Right lobe of liver (tissue), 6 donors: ENCODE results near the gene RAB3IL1. TPM values are rescaled to one million over a fixed set of nuclear protein-coding genes. Genes with fewer than 3 reads are reported as not detected.
A peak's percentile ranks its signal among the peaks of the same experiment; 100 is the strongest.

Experiments used
- ATAC-seq, 4 donors: fragments of 200-7000 bp; cut with Tn5 transposase; one replicate each; pipeline ENCODE4 v1.9.1; 2020; ENCODE audit warnings: mild to moderate bottlenecking in 4 of 4, moderate library complexity in 4 of 4
- DNase-seq, 3 donors: peaks; one replicate each; pipeline ENCODE4 v3.0.0-alpha.2; 2020
- H3K27ac ChIP-seq, 3 donors: fragments of 200-600 bp; one replicate each; pipeline ENCODE4 v1.8.0; 2022
- H3K27me3 ChIP-seq, 2 donors: fragments of 200-600 bp; one replicate each; pipeline ENCODE4 v1.8.0; 2022
- H3K36me3 ChIP-seq, 4 donors: fragments of 200-600 bp; sonication (generic) in 1 of 4; one replicate each; pipeline versions ENCODE4 v1.5.1 to v1.8.0; 2017 to 2022; ENCODE audit warnings: control low read depth in 1 of 4
- H3K4me1 ChIP-seq, 4 donors: fragments of 200-600 bp; sonication (generic) in 1 of 4; one replicate each; pipeline versions ENCODE4 v1.5.1 to v1.8.0; 2017 to 2022; ENCODE audit warnings: control low read depth in 1 of 4
- H3K4me3 ChIP-seq, 3 donors: fragments of 200-600 bp; one replicate each; pipeline ENCODE4 v1.8.0; 2022
- H3K9me3 ChIP-seq, 4 donors: fragments of 200-600 bp; sonication (generic) in 1 of 4; one replicate each; pipeline versions ENCODE4 v1.5.1 to v1.8.0; 2017 to 2022; ENCODE audit warnings: control low read depth in 1 of 4
- POLR2A ChIP-seq: fragments of 450-650 bp; IDR thresholded peaks from one replicate; pipeline ENCODE4 v1.6.1; 2017; ENCODE audit warnings: antibody characterized with exemption, mild to moderate bottlenecking
- WGBS: methylation state at CpG from one replicate; pipeline ENCODE4 v1.1.6; 2018; ENCODE audit warnings: low coverage, low lambda C conversion rate; ENCODE audit not compliant: insufficient coverage; ENCODE audit errors: missing lambda C conversion rate; 5-methylcytosine and 5-hydroxymethylcytosine counted together
- intact Hi-C, 2 donors: fragments of 100-400 bp; cut with DNase I; formaldehyde crosslinking; loops; one replicate each; pipeline versions ENCODE4 v1.11.2 to v1.14.1; 2022
- total RNA-seq, 6 experiments: library from RNA; depleted of rRNA in 2 of 6; stranded (reverse); fragments of >200 nt in 2 of 6; fragmentation: NEBNext Ultra II Directional in 3 of 6; extraction: Animal tissue kit (Norgen Biotek cat#: 25700) in 3 of 6; gene quantifications; one replicate each; pipeline versions ENCODE4 v1.1.0 to v1.2.4, GENCODE V29; 2016 to 2023
- TF ChIP-seq, protein P1 (sequence below), 4 donors: fragments of 200-600 bp in 3 of 4; fragments of 450-650 bp in 1 of 4; IDR thresholded peaks; one replicate each; pipeline versions ENCODE4 v1.5.1 to v1.8.0; 2016 to 2022; ENCODE audit warnings: antibody characterized with exemption in 4 of 4, mild to moderate bottlenecking in 2 of 4
- donor health status: DM: no; HTN: yes; CAD: no.
- donor health status: DM: no; HTN: no; CAD: no.
- donor health status: DM: no; HTN: no; CAD: no.
- donor health status: DM: no; HTN: yes; CAD: no.
- donor health status: DM: no; HTN: yes; CAD: no.

RAB3IL1 gene
- total RNA-seq, 6 experiments from 2014 or later, result 3.2 to 9.1 (median 4.2) TPM

DNA sequence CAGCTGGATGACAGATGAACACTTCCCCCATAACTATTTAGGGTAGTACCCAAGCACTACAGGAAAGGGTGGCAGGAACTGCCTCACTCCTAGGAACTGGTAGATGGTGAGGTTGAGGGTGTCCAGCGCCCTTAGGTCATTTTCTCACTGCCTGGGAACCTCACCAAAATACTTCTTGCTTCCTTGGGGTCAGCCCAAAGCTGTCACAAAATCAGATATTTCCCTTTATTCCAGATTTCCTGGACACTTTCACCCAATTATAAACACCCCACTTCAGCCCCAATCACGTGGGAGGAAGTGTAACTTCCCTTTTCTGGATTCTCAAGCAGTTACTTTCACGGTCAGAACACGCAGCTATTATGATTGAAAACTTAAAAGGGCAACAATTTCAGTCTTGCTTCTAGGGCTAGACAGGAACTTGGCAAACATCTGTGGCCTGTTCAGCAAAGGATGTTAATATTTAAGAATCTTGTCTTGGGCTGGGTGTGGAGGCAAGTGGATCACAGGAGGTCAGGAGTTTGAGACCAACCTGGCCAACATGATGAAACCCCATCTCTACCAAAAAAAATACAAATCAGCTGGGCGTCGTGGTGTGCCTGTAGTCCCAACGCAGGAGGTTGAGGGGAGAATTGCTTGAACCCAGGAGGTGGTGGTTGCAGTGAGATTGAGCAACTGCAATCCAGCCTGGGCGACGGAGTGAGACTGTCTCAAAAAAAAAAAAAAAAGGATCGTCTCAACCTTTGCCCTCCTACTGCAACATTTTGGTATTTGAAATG lies 46.1 kb upstream of the RAB3IL1 start:
- peaks cover 0 to 28% (median 14%) of the 10 kb centered on the region in 4 donors for H3K36me3 ChIP-seq
- WGBS, result 24% methylated on average over 9 of the region's 10 CpGs
- peak; percentile 49 for TF ChIP-seq POLR2A
- TF ChIP-seq, protein P1, sequence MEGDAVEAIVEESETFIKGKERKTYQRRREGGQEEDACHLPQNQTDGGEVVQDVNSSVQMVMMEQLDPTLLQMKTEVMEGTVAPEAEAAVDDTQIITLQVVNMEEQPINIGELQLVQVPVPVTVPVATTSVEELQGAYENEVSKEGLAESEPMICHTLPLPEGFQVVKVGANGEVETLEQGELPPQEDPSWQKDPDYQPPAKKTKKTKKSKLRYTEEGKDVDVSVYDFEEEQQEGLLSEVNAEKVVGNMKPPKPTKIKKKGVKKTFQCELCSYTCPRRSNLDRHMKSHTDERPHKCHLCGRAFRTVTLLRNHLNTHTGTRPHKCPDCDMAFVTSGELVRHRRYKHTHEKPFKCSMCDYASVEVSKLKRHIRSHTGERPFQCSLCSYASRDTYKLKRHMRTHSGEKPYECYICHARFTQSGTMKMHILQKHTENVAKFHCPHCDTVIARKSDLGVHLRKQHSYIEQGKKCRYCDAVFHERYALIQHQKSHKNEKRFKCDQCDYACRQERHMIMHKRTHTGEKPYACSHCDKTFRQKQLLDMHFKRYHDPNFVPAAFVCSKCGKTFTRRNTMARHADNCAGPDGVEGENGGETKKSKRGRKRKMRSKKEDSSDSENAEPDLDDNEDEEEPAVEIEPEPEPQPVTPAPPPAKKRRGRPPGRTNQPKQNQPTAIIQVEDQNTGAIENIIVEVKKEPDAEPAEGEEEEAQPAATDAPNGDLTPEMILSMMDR (IDR thresholded peaks at IDR 0.05), result no peak
- no peak overlapping the region for H3K4me3 ChIP-seq
- peaks cover 0 to 42% (median 12%) of the 10 kb centered on the region in 4 donors for H3K4me1 ChIP-seq
- intact Hi-C loops, result no loop called here
- ATAC-seq (peak; percentile 1 to 4 (median 2)), DNase-seq (peak in 2 of 3 donors; percentile 20 to 51)
- H3K9me3 ChIP-seq, result no peaks in the 10 kb centered on the region
- H3K27me3 ChIP-seq, result no peaks in the 10 kb centered on the region
- H3K27ac ChIP-seq, result peak overlapping the region; percentile 5 to 93 (median 93)

DNA sequence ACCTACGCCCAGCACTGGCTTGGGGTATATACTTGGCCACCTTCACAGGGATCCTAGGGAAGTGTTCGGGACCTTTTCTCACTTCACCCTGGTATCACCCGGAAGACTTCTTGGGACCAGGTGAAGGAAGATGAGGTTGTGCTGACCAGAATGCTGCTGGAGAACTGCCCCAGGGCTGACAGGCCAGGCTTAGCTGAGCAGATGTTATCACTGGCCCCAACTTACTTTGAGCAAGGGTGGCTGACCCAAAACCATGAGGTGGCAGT lies 45.6 kb upstream of the RAB3IL1 start:
- peaks cover 0 to 28% (median 14%) of the 10 kb centered on the region in 4 donors for H3K36me3 ChIP-seq
- peak overlapping the region; percentile 5 to 93 (median 93) for H3K27ac ChIP-seq
- intact Hi-C loops, result no loop called here
- DNase-seq (peak in 1 of 3 donors; percentile 34), ATAC-seq (no peak)
- no peak overlapping the region for H3K4me3 ChIP-seq
- peaks cover 0 to 40% (median 11%) of the 10 kb centered on the region in 4 donors for H3K4me1 ChIP-seq
- TF ChIP-seq, protein P1 (IDR thresholded peaks at IDR 0.05), result no peak
- no peak for TF ChIP-seq POLR2A
- H3K27me3 ChIP-seq, result no peaks in the 10 kb centered on the region
- no peaks in the 10 kb centered on the region for H3K9me3 ChIP-seq
- WGBS, result 60% methylated on average over 1 of the region's 3 CpGs

DNA sequence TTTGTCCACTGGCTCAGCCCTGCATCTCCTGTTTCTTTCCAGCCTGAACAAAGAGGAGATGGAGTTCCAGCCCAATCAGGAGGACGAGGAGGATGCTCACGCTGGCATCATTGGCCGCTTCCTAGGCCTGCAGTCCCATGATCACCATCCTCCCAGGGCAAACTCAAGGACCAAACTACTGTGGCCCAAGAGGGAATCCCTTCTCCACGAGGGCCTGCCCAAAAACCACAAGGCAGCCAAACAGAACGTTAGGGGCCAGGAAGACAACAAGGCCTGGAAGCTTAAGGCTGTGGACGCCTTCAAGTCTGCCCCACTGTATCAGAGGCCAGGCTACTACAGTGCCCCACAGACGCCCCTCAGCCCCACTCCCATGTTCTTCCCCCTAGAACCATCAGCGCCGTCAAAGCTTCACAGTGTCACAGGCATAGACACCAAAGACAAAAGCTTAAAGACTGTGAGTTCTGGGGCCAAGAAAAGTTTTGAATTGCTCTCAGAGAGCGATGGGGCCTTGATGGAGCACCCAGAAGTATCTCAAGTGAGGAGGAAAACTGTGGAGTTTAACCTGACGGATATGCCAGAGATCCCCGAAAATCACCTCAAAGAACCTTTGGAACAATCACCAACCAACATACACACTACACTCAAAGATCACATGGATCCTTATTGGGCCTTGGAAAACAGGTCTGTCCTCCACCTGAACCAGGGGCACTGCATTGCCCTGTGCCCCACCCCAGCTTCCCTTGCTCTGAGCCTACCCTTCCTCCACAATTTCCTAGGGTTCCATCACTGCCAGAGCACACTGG lies 45.0 kb upstream of the RAB3IL1 start:
- Histone ChIP-seq H3K4me1 (peaks cover 0 to 40% (median 11%) of the 10 kb centered on the region in 4 donors), H3K27me3 (no peaks in the 10 kb centered on the region), H3K27ac (peak overlapping the region; percentile 5 to 93 (median 93)), H3K36me3 (peaks cover 0 to 28% (median 14%) of the 10 kb centered on the region in 4 donors), H3K4me3 (no peak overlapping the region), H3K9me3 (no peaks in the 10 kb centered on the region)
- TF ChIP-seq, protein P1 (IDR thresholded peaks at IDR 0.05), result no peak
- no peak for TF ChIP-seq POLR2A
- intact Hi-C loops, result no loop called here
- DNase-seq (peak in 2 of 3 donors; percentile 11 to 43), ATAC-seq (no peak)
- WGBS, result 63% methylated on average over 3 of the region's 12 CpGs

DNA sequence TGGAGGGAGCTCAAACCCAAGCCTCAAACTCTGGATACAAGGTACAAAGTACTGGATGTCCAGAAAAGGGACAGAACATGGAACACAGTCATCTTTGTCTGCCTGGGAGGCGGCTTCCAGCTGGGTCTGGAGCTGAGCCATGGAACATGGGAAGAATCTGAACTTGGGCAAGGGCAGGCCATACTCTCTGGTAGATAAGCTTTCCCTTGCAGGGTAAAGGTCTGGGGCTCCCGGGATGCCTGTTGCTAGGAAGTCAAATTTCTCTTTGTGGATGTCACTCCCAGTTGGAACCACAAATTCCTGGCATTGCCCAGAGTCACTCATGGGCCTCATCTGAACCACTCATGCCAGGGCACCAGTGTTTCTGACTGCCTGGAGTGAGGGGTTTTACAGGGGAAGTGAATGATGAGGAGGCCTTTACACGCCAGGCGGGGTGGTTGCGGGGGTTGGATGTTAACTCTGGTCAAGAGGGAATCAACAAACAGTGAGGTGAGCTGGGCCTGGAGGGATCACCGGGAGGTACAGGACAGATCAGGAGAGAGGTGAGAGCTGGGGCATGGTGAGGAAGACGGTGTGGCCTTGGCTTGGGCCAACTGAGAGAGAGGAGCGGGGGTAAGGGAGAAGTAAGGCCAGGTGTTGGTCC lies 44.3 kb upstream of the RAB3IL1 start:
- intact Hi-C loops, result no loop called here

More for the DNA sequence above, 44.3 kb upstream of the RAB3IL1 start:
- 65% methylated on average over 7 of the region's 8 CpGs for WGBS
- Histone ChIP-seq H3K9me3 (no peaks in the 10 kb centered on the region), H3K36me3 (peaks cover 0 to 28% (median 14%) of the 10 kb centered on the region in 4 donors), H3K27ac (peak overlapping the region in 1 of 3 donors; percentile 1), H3K4me3 (no peak overlapping the region), H3K4me1 (peaks cover 0 to 40% (median 11%) of the 10 kb centered on the region in 4 donors), H3K27me3 (no peaks in the 10 kb centered on the region)
- DNase-seq (peak in 1 of 3 donors; percentile 76), ATAC-seq (peak; percentile 18 to 58 (median 52))
- TF ChIP-seq, protein P1 (IDR thresholded peaks at IDR 0.05), result no peak
- no peak for TF ChIP-seq POLR2A
